ENCODE data around the gene CSNK1G1.

The CSNK1G1 gene

GRCh38 chr15:64148168-64148567 is 207.8 kb downstream of the CSNK1G1 start:
- Histone ChIP-seq H3K4me1 (peaks cover 6 to 22% (median 20%) of the 10 kb centered on the region in 4 donors), H3K9me3 (no peaks in the 10 kb centered on the region), H3K4me3 (no peak overlapping the region), H3K27me3 (peaks cover 0 to 20% of the 10 kb centered on the region in 2 donors), H3K36me3 (peaks cover 3 to 31% (median 16%) of the 10 kb centered on the region in 3 donors), H3K27ac (no peak overlapping the region)
- intact Hi-C loops (cut with DNase I; ENCODE audit: low total_unique reads): no loop called here
- no peak for TF ChIP-seq CTCF (IDR thresholded peaks at IDR 0.05)
- peak in 1 of 2 donors; percentile 40 for DNase-seq

GRCh38 chr15:64146885-64147681 is 208.9 kb downstream of the CSNK1G1 start:
- no peak overlapping the region for H3K4me3 ChIP-seq

GRCh38 chr15:64146520-64146884 is 209.5 kb downstream of the CSNK1G1 start:
- no peak overlapping the region for H3K4me3 ChIP-seq
- peaks cover 0 to 4% of the 10 kb centered on the region in 2 donors for H3K27me3 ChIP-seq
- TF ChIP-seq CTCF (IDR thresholded peaks at IDR 0.05): no peak
- intact Hi-C loops (cut with DNase I; ENCODE audit: low total_unique reads): no loop called here
- no peak for DNase-seq
- H3K36me3 ChIP-seq: peaks cover 12 to 48% (median 21%) of the 10 kb centered on the region in 3 donors
- H3K4me1 ChIP-seq: peaks cover 3 to 6% (median 4%) of the 10 kb centered on the region in 4 donors
- no peak overlapping the region for H3K27ac ChIP-seq
- no peaks in the 10 kb centered on the region for H3K9me3 ChIP-seq

More at GRCh38 chr15:64146885-64147681, 208.9 kb downstream of the CSNK1G1 start:
- peaks cover 0 to 10% of the 10 kb centered on the region in 2 donors for H3K27me3 ChIP-seq
- H3K36me3 ChIP-seq: peaks cover 7 to 42% (median 16%) of the 10 kb centered on the region in 3 donors
- DNase-seq: peak in 1 of 2 donors; percentile 33
- H3K27ac ChIP-seq: no peak overlapping the region
- H3K9me3 ChIP-seq: no peaks in the 10 kb centered on the region
- H3K4me1 ChIP-seq: peaks cover 6 to 12% (median 10%) of the 10 kb centered on the region in 4 donors
- intact Hi-C loops (cut with DNase I; ENCODE audit: low total_unique reads): no loop called here
- TF ChIP-seq CTCF (IDR thresholded peaks at IDR 0.05): no peak

- peaks cover 17 to 52% (median 26%) of the 10 kb centered on the region in 3 donors for H3K36me3 ChIP-seq
- H3K27me3 ChIP-seq: no peaks in the 10 kb centered on the region
- H3K4me1 ChIP-seq: peaks cover 0 to 1% (median under 1%) of the 10 kb centered on the region in 4 donors
- DNase-seq: no peak
- intact Hi-C loops (cut with DNase I; ENCODE audit: low total_unique reads): no loop called here
- H3K4me3 ChIP-seq: no peak overlapping the region
- TF ChIP-seq CTCF (IDR thresholded peaks at IDR 0.05): no peak
- no peaks in the 10 kb centered on the region for H3K9me3 ChIP-seq
- no peak overlapping the region for H3K27ac ChIP-seq
These were observed 209.9 kb downstream of the CSNK1G1 start for GRCh38 chr15:64146041-64146440.

GRCh38 chr15:64144565-64145281 is 211.2 kb downstream of the CSNK1G1 start:
- DNase-seq: no peak
- peaks cover 20 to 59% (median 35%) of the 10 kb centered on the region in 3 donors for H3K36me3 ChIP-seq

More at GRCh38 chr15:64144565-64145281, 211.2 kb downstream of the CSNK1G1 start:
- intact Hi-C loops (cut with DNase I; ENCODE audit: low total_unique reads): no loop called here
- TF ChIP-seq CTCF (IDR thresholded peaks at IDR 0.05): no peak
- Histone ChIP-seq H3K4me3 (no peak overlapping the region), H3K27me3 (no peaks in the 10 kb centered on the region), H3K27ac (no peak overlapping the region), H3K4me1 (no peaks in the 10 kb centered on the region), H3K9me3 (no peaks in the 10 kb centered on the region)
